ENCODE results near the gene ADGRG3. TPM values are rescaled to one million over a fixed set of nuclear protein-coding genes. Genes with fewer than 3 reads are reported as not detected.

ADGRG3 gene
- total RNA-seq, 1 donor from 2014 or later = not detected

- Histone ChIP-seq H3K4me3 (no peak overlapping the region), H3K9me3 (no peaks in the 10 kb centered on the region), H3K36me3 (no peaks in the 10 kb centered on the region), H3K27ac (no peak overlapping the region), H3K4me1 (no peaks in the 10 kb centered on the region), H3K27me3 (no peaks in the 10 kb centered on the region)
- intact Hi-C loops (cut with DNase I) = no loop called here
- no peak for TF ChIP-seq CTCF (IDR thresholded peaks at IDR 0.05)
- no peak for DNase-seq (ENCODE audit: low spot score in 2 of 2)
Measured at GRCh38 chr16:57675741-57676551, 7.8 kb downstream of the ADGRG3 start.

- Histone ChIP-seq H3K4me1 (no peaks in the 10 kb centered on the region), H3K4me3 (no peak overlapping the region), H3K27ac (no peak overlapping the region), H3K9me3 (no peaks in the 10 kb centered on the region), H3K27me3 (no peaks in the 10 kb centered on the region), H3K36me3 (no peaks in the 10 kb centered on the region)
- no peak for DNase-seq (ENCODE audit: low spot score in 2 of 2)
- intact Hi-C loops (cut with DNase I) = no loop called here
- TF ChIP-seq CTCF (IDR thresholded peaks at IDR 0.05) = no peak
Measured at GRCh38 chr16:57676553-57677085, 8.5 kb downstream of the ADGRG3 start.

GRCh38 chr16:57677622-57678369 is 9.7 kb downstream of the ADGRG3 start:
- intact Hi-C loops (cut with DNase I) = no loop called here
- no peaks in the 10 kb centered on the region for H3K4me1 ChIP-seq
- no peak for DNase-seq (ENCODE audit: low spot score in 2 of 2)
- no peaks in the 10 kb centered on the region for H3K9me3 ChIP-seq
- no peak for TF ChIP-seq CTCF (IDR thresholded peaks at IDR 0.05)
- no peak overlapping the region for H3K4me3 ChIP-seq
- no peak overlapping the region for H3K27ac ChIP-seq
- H3K36me3 ChIP-seq = no peaks in the 10 kb centered on the region
- H3K27me3 ChIP-seq = no peaks in the 10 kb centered on the region

- no peak for TF ChIP-seq CTCF (IDR thresholded peaks at IDR 0.05)
- no peaks in the 10 kb centered on the region for H3K36me3 ChIP-seq
- H3K9me3 ChIP-seq = no peaks in the 10 kb centered on the region
- no peak overlapping the region for H3K27ac ChIP-seq
- no peaks in the 10 kb centered on the region for H3K4me1 ChIP-seq
- no peaks in the 10 kb centered on the region for H3K27me3 ChIP-seq
- intact Hi-C loops (cut with DNase I) = no loop called here
- no peak overlapping the region for H3K4me3 ChIP-seq
- no peak for DNase-seq (ENCODE audit: low spot score in 2 of 2)
Measured at GRCh38 chr16:57679016-57679415, 10.9 kb downstream of the ADGRG3 start.

GRCh38 chr16:57679767-57680482 is 11.8 kb downstream of the ADGRG3 start:
- Histone ChIP-seq H3K9me3 (no peaks in the 10 kb centered on the region), H3K27me3 (no peaks in the 10 kb centered on the region), H3K27ac (no peak overlapping the region), H3K4me1 (no peaks in the 10 kb centered on the region), H3K4me3 (no peak overlapping the region), H3K36me3 (no peaks in the 10 kb centered on the region)
- intact Hi-C loops (cut with DNase I) = no loop called here
- no peak for TF ChIP-seq CTCF (IDR thresholded peaks at IDR 0.05)
- DNase-seq (ENCODE audit: low spot score in 2 of 2) = no peak

Data from ascending aorta (tissue), 2 donors.